Neural cell (in vitro differentiated cells): ENCODE results near the gene TMPRSS2. TPM values are rescaled to one million over a fixed set of nuclear protein-coding genes. Genes with fewer than 3 reads are reported as not detected.

Source experiments
- H2AFZ ChIP-seq: fragments of 200-600, 300-800 bp; sonication (generic), shearing (Covaris generic); 2 replicates; pipeline ENCODE4 v1.6.0; 2014; ENCODE audit warnings: low read depth, mild to moderate bottlenecking, antibody characterized with exemption, low read length, moderate library complexity
- H3F3A ChIP-seq: fragments of 200-600 bp; shearing (Covaris generic); 2 replicates; pipeline ENCODE4 v1.6.1; 2016; ENCODE audit warnings: mild to moderate bottlenecking, moderate library complexity, mixed read lengths, antibody characterized with exemption, low read length; ENCODE audit not compliant: insufficient read depth, poor library complexity, severe bottlenecking
- H3K27ac ChIP-seq: fragments of 200-600, 300-800 bp; sonication (generic), shearing (Covaris generic); 2 replicates; pipeline ENCODE4 v1.5.1; 2014; ENCODE audit warnings: mild to moderate bottlenecking, low read length, moderate library complexity
- H3K27me3 ChIP-seq: fragments of 300-800, 200-600 bp; sonication (generic), shearing (Covaris generic); 2 replicates; pipeline ENCODE4 v1.6.0; 2014; ENCODE audit warnings: mild to moderate bottlenecking, low read depth, low read length, moderate library complexity; ENCODE audit not compliant: insufficient read depth
- H3K36me3 ChIP-seq: fragments of 300-800, 200-600 bp; sonication (generic), shearing (Covaris generic); 2 replicates; pipeline ENCODE4 v1.5.1; 2014; ENCODE audit warnings: mild to moderate bottlenecking, antibody characterized with exemption, low read length, moderate library complexity; ENCODE audit not compliant: insufficient read depth
- H3K4me2 ChIP-seq: fragments of 300-800, 200-600 bp; sonication (generic), shearing (Covaris generic); 2 replicates; pipeline ENCODE4 v1.6.0; 2014; ENCODE audit warnings: mild to moderate bottlenecking, low read length
- H3K4me3 ChIP-seq: fragments of 300-800, 200-600 bp; sonication (generic), shearing (Covaris generic); 2 replicates; pipeline ENCODE4 v1.5.1; 2014; ENCODE audit warnings: mild to moderate bottlenecking, low read length, moderate library complexity
- H3K79me2 ChIP-seq: fragments of 200-600 bp; shearing (Covaris generic); replicated peaks from 2 replicates; pipeline ENCODE4 v1.6.0; 2014; ENCODE audit warnings: mild to moderate bottlenecking, low read length, moderate library complexity; ENCODE audit not compliant: insufficient read depth
- H3K9ac ChIP-seq: fragments of 300-800, 200-600 bp; sonication (generic), shearing (Covaris generic); 2 replicates; pipeline ENCODE4 v1.6.1; 2016; ENCODE audit warnings: mild to moderate bottlenecking, low read length, mixed read lengths
- H3K9me2 ChIP-seq: fragments of 200-600 bp; shearing (Covaris generic); 2 replicates; pipeline ENCODE4 v1.6.1; 2016; ENCODE audit warnings: mild to moderate bottlenecking, low read length, mixed read lengths; ENCODE audit not compliant: insufficient read depth
- H3K9me3 ChIP-seq: fragments of 200-600, 300-800 bp; sonication (generic), shearing (Covaris generic); 2 replicates; pipeline ENCODE4 v1.6.1; 2016; ENCODE audit warnings: mild to moderate bottlenecking, mixed run types, low read length, moderate library complexity, mixed read lengths
- H4K20me1 ChIP-seq: fragments of 200-600 bp; shearing (Covaris generic); 2 replicates; pipeline ENCODE4 v1.6.1; 2016; ENCODE audit warnings: mild to moderate bottlenecking, mixed run types; ENCODE audit not compliant: insufficient read depth
- CTCF ChIP-seq: fragments of 450-650 bp; IDR thresholded peaks from 2 replicates; pipeline ENCODE4 v1.5.1; 2014; ENCODE audit warnings: antibody characterized with exemption, mild to moderate bottlenecking, moderate library complexity; ENCODE audit not compliant: poor library complexity, severe bottlenecking
- EP300 ChIP-seq: fragments of 450-650 bp; conservative IDR thresholded peaks from 2 replicates; pipeline ENCODE4 v1.6.1; 2014; ENCODE audit warnings: antibody characterized with exemption, mild to moderate bottlenecking, moderate library complexity; ENCODE audit not compliant: poor library complexity, severe bottlenecking
- EZH2 ChIP-seq: fragments of 200-600, 300-800 bp; shearing (Covaris generic), sonication (generic); IDR thresholded peaks from 2 replicates; pipeline ENCODE4 v1.6.1; 2014; ENCODE audit warnings: antibody characterized with exemption, low read length, borderline replicate concordance, mild to moderate bottlenecking; ENCODE audit not compliant: insufficient read depth, poor library complexity, severe bottlenecking
- MXI1 ChIP-seq: fragments of 450-650 bp; conservative IDR thresholded peaks from 2 replicates; pipeline ENCODE4 v1.6.1; 2014; ENCODE audit warnings: antibody characterized with exemption, mild to moderate bottlenecking; ENCODE audit not compliant: poor library complexity, severe bottlenecking
- POLR2AphosphoS5 ChIP-seq: IDR thresholded peaks from 2 replicates; pipeline ENCODE4 v1.6.1; 2012
- RAD21 ChIP-seq: fragments of 450-650 bp; conservative IDR thresholded peaks from 2 replicates; pipeline ENCODE4 v1.6.1; 2014; ENCODE audit warnings: antibody characterized with exemption, mild to moderate bottlenecking, moderate library complexity
- REST ChIP-seq: IDR thresholded peaks from 2 replicates; pipeline ENCODE4 v1.6.1; 2012; ENCODE audit warnings: borderline replicate concordance
- SMC3 ChIP-seq: fragments of 450-650 bp; conservative IDR thresholded peaks from 2 replicates; pipeline ENCODE4 v1.6.1; 2014; ENCODE audit warnings: antibody characterized with exemption, mild to moderate bottlenecking, moderate library complexity; ENCODE audit not compliant: poor library complexity
- TAF1 ChIP-seq: IDR thresholded peaks from 2 replicates; pipeline ENCODE4 v1.6.1; 2012; ENCODE audit warnings: low read depth
- polyA plus RNA-seq: library from polyadenylated mRNA; depleted of rRNA; stranded (reverse); fragments of >200 nt; gene quantifications from 2 replicates; pipeline ENCODE4 v1.2.3, GENCODE V29; 2014

The TMPRSS2 gene
- polyA plus RNA-seq, 1 donor from 2014 or later, result not detected

- Histone ChIP-seq H3K79me2 (no peaks in the 10 kb centered on the region), H3K27me3 (no peaks in the 10 kb centered on the region), H4K20me1 (no peaks in the 10 kb centered on the region), H3K9me3 (no peaks in the 10 kb centered on the region), H3K9me2 (no peaks in the 10 kb centered on the region), H3K27ac (no peak overlapping the region), H3K36me3 (no peaks in the 10 kb centered on the region), H3F3A (no peaks in the 10 kb centered on the region), H3K9ac (no peak overlapping the region), H3K4me2 (no peak overlapping the region), H3K4me3 (no peak overlapping the region), H2AFZ (no peak overlapping the region)
- TF ChIP-seq EP300, result no peak
- TF ChIP-seq MXI1, result no peak
- no peak for TF ChIP-seq CTCF
Observed at GRCh38 chr21:41458559-41458958, 49.4 kb downstream of the TMPRSS2 start.

- Histone ChIP-seq H3K4me3 (no peak overlapping the region), H3K9me2 (no peaks in the 10 kb centered on the region), H3K4me2 (no peak overlapping the region), H3K9me3 (no peaks in the 10 kb centered on the region), H3K27me3 (no peaks in the 10 kb centered on the region), H2AFZ (no peak overlapping the region), H3K36me3 (no peaks in the 10 kb centered on the region), H3K79me2 (no peaks in the 10 kb centered on the region), H4K20me1 (no peaks in the 10 kb centered on the region), H3K27ac (no peak overlapping the region), H3F3A (no peaks in the 10 kb centered on the region), H3K9ac (no peak overlapping the region)
- TF ChIP-seq TAF1, result no peak
- TF ChIP-seq SMC3, result no peak
- no peak for TF ChIP-seq REST
- no peak for TF ChIP-seq RAD21
- no peak for TF ChIP-seq POLR2AphosphoS5
- no peak for TF ChIP-seq MXI1
Observed at GRCh38 chr21:41458121-41458520, 49.8 kb downstream of the TMPRSS2 start.

GRCh38 chr21:41453761-41454160, 54.2 kb downstream of the TMPRSS2 start:
- no peaks in the 10 kb centered on the region for H3F3A ChIP-seq
- H3K27me3 ChIP-seq, result no peaks in the 10 kb centered on the region
- H3K4me3 ChIP-seq, result no peak overlapping the region
- no peak for TF ChIP-seq RAD21
- TF ChIP-seq POLR2AphosphoS5, result no peak
- no peak for TF ChIP-seq REST
- no peak for TF ChIP-seq EP300
- TF ChIP-seq CTCF, result no peak
- no peak for TF ChIP-seq TAF1
- TF ChIP-seq SMC3, result no peak
- TF ChIP-seq MXI1, result no peak
- TF ChIP-seq EZH2, result no peak
- H3K9me2 ChIP-seq, result no peaks in the 10 kb centered on the region
- no peaks in the 10 kb centered on the region for H3K79me2 ChIP-seq
- H3K4me2 ChIP-seq, result no peak overlapping the region
- no peaks in the 10 kb centered on the region for H3K9me3 ChIP-seq
- no peak overlapping the region for H3K9ac ChIP-seq
- no peaks in the 10 kb centered on the region for H4K20me1 ChIP-seq
- H3K36me3 ChIP-seq, result no peaks in the 10 kb centered on the region
- no peak overlapping the region for H2AFZ ChIP-seq
- no peak overlapping the region for H3K27ac ChIP-seq
